Body of pancreas (tissue), 4 donors: ENCODE results near the gene WDR33. TPM values are rescaled to one million over a fixed set of nuclear protein-coding genes. Genes with fewer than 3 reads are reported as not detected.

ENCODE experiments used
- ATAC-seq: fragments of 150-250 bp; one replicate; pipeline ENCODE4 v1.9.1; 2016
- DNase-seq, 4 donors: peaks; one replicate each; pipeline ENCODE4 v3.0.0-alpha.2; 2019
- H3K27ac ChIP-seq, 4 donors: fragments of 200-600 bp; sonication (generic); 1 replicate in 3 of 4; 2 replicates in 1 of 4; pipeline versions ENCODE4 v1.5.1 to v1.6.1; 2016 to 2019; ENCODE audit warnings: mild to moderate bottlenecking in 1 of 4, mixed read lengths in 1 of 4, moderate library complexity in 1 of 4
- H3K27me3 ChIP-seq, 2 donors: fragments of 200-600 bp; sonication (generic); one replicate each; pipeline ENCODE4 v1.6.0; 2016; ENCODE audit warnings: mild to moderate bottlenecking in 1 of 2
- H3K36me3 ChIP-seq, 2 donors: fragments of 200-600 bp; sonication (generic); replicated peaks in 1 of 2; 2 replicates each; pipeline ENCODE4 v1.5.1; 2016; ENCODE audit warnings: low read depth in 2 of 2; ENCODE audit not compliant: insufficient read depth in 1 of 2
- H3K4me1 ChIP-seq: fragments of 200-600 bp; sonication (generic); one replicate; pipeline ENCODE4 v1.6.0; 2016
- H3K4me3 ChIP-seq, 2 donors: fragments of 200-600 bp; sonication (generic); 1 replicate in 1 of 2; 2 replicates in 1 of 2; pipeline ENCODE4 v1.5.1; 2016 to 2019
- H3K9me3 ChIP-seq, 3 donors: fragments of 200-600 bp; sonication (generic); 1 replicate in 2 of 3; 2 replicates in 1 of 3; pipeline ENCODE4 v1.5.1; 2016
- CTCF ChIP-seq, 7 experiments: fragments of 450-650 bp in 4 of 7; fragments of 200-600 bp in 3 of 7; sonication (generic) in 3 of 7; IDR thresholded peaks; one replicate each; pipeline ENCODE4 v1.5.1; 2016 to 2019; ENCODE audit warnings: antibody characterized with exemption in 7 of 7
- POLR2A ChIP-seq, 3 donors: fragments of 450-650 bp; IDR thresholded peaks; one replicate each; pipeline ENCODE4 v1.6.1; 2016; ENCODE audit warnings: antibody characterized with exemption in 3 of 3, mild to moderate bottlenecking in 2 of 3
- WGBS, 2 donors: methylation state at CpG; one replicate each; pipeline ENCODE4 v1.1.5; 2017; 5-methylcytosine and 5-hydroxymethylcytosine counted together
- intact Hi-C: fragments of 100-400 bp; cut with DNase I; formaldehyde crosslinking; loops from one replicate; pipeline ENCODE4 v1.15.1; 2023
- total RNA-seq, 2 donors: library from RNA; depleted of rRNA; stranded (reverse); fragments of >200 nt; gene quantifications; one replicate each; pipeline ENCODE4 v1.1.0, GENCODE V29; 2016

Gene WDR33
- total RNA-seq, 2 donors from 2014 or later: 31.6 to 37.1 TPM

GRCh38 chr2:127826047-127826446 lies 15.1 kb upstream of the WDR33 start:
- Histone ChIP-seq H3K36me3 (no peaks in the 10 kb centered on the region), H3K27me3 (no peaks in the 10 kb centered on the region), H3K4me3 (no peak overlapping the region), H3K4me1 (no peaks in the 10 kb centered on the region), H3K27ac (no peak overlapping the region), H3K9me3 (peaks cover 0 to 5% (median 0%) of the 10 kb centered on the region in 3 donors)
- intact Hi-C loops: no loop called here
- ATAC-seq (no peak), DNase-seq (no peak)
- WGBS, 2 donors: 76 to 85% methylated on average over 12 of the region's 12 CpGs
- TF ChIP-seq POLR2A (IDR thresholded peaks at IDR 0.05) (no peak), CTCF (IDR thresholded peaks at IDR 0.05) (no peak)

- no peak for ATAC-seq
- 76 to 79% methylated on average over 5 to 6 of the region's 6 CpGs for WGBS, 2 donors
- Histone ChIP-seq H3K36me3 (no peaks in the 10 kb centered on the region), H3K27ac (no peak overlapping the region), H3K9me3 (peaks cover 0 to 24% (median 0%) of the 10 kb centered on the region in 3 donors), H3K4me3 (no peak overlapping the region), H3K4me1 (no peaks in the 10 kb centered on the region), H3K27me3 (no peaks in the 10 kb centered on the region)
- DNase-seq: no peak
- no peak for TF ChIP-seq POLR2A (IDR thresholded peaks at IDR 0.05)
- no peak for TF ChIP-seq CTCF (IDR thresholded peaks at IDR 0.05)
- intact Hi-C loops: no loop called here
These were observed 9.2 kb upstream of the WDR33 start for GRCh38 chr2:127820080-127820668.

GRCh38 chr2:127818794-127819425 lies 7.9 kb upstream of the WDR33 start:
- intact Hi-C loops: no loop called here
- 72 to 78% methylated on average over 8 of the region's 8 CpGs for WGBS, 2 donors
- TF ChIP-seq CTCF (IDR thresholded peaks at IDR 0.05) (no peak), POLR2A (IDR thresholded peaks at IDR 0.05) (no peak)
- no peaks in the 10 kb centered on the region for H3K4me1 ChIP-seq
- ATAC-seq (no peak), DNase-seq (no peak)
- H3K27ac ChIP-seq: no peak overlapping the region
- H3K27me3 ChIP-seq: no peaks in the 10 kb centered on the region
- no peak overlapping the region for H3K4me3 ChIP-seq
- H3K9me3 ChIP-seq: peaks cover 0 to 24% (median 0%) of the 10 kb centered on the region in 3 donors
- H3K36me3 ChIP-seq: no peaks in the 10 kb centered on the region

GRCh38 chr2:127818241-127818640 lies 7.3 kb upstream of the WDR33 start:
- 54 to 62% methylated on average over 5 of the region's 5 CpGs for WGBS, 2 donors
- DNase-seq: no peak

More at GRCh38 chr2:127818241-127818640, 7.3 kb upstream of the WDR33 start:
- H3K27me3 ChIP-seq: no peaks in the 10 kb centered on the region
- intact Hi-C loops: no loop called here
- no peak overlapping the region for H3K27ac ChIP-seq
- no peaks in the 10 kb centered on the region for H3K36me3 ChIP-seq
- H3K4me1 ChIP-seq: no peaks in the 10 kb centered on the region
- no peak overlapping the region for H3K4me3 ChIP-seq
- peaks cover 0 to 24% (median 0%) of the 10 kb centered on the region in 3 donors for H3K9me3 ChIP-seq
- no peak for ATAC-seq
- TF ChIP-seq POLR2A (IDR thresholded peaks at IDR 0.05) (no peak), CTCF (IDR thresholded peaks at IDR 0.05) (no peak)
